Measurements from ENCODE around the gene PRKCE. TPM values are rescaled to one million over a fixed set of nuclear protein-coding genes. Genes with fewer than 3 reads are reported as not detected.

The PRKCE gene
- total RNA-seq, 2 experiments from 2014 or later = 24.9 to 26.2 TPM

DNA sequence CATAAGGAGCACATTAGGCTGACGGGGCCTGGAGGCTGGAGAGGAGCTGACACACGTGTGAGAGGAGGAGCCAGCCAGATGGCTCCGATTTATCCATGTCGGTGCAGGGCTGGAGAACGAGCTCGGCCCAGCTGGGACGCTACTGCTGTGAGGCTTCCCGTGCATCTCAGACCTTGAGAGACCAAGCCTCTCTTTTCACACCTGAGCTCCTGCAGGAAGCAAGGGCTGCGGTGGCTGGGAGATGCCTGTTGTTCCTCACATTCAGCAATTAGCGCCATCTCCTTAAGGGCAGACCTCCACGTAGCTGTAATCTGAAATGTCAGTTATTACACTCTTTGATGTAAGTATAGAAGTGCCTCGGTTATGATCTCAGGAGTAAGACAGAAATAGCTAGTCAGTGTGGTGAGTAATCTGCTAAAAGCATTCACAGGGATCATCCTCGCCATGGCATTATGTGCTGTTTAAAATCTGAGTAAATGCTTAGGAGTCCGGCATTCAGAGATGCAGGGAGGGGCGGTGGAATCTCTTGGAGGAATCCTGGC is 107.9 kb downstream of the PRKCE start:
- ChIA-PET POLR2A (no interaction called here), CTCF (no interaction called here)
- Mint-ChIP-seq H3K9me3 (no peaks in the 10 kb centered on the region), H3K27me3 (no peaks in the 10 kb centered on the region), H3K27ac (no peak overlapping the region), H3K4me1 (ENCODE audit: low read depth) (no peaks in the 10 kb centered on the region), H3K4me3 (no peak overlapping the region), H3K36me3 (ENCODE audit: low read depth) (no peaks in the 10 kb centered on the region)
- TF ChIP-seq, protein P1, sequence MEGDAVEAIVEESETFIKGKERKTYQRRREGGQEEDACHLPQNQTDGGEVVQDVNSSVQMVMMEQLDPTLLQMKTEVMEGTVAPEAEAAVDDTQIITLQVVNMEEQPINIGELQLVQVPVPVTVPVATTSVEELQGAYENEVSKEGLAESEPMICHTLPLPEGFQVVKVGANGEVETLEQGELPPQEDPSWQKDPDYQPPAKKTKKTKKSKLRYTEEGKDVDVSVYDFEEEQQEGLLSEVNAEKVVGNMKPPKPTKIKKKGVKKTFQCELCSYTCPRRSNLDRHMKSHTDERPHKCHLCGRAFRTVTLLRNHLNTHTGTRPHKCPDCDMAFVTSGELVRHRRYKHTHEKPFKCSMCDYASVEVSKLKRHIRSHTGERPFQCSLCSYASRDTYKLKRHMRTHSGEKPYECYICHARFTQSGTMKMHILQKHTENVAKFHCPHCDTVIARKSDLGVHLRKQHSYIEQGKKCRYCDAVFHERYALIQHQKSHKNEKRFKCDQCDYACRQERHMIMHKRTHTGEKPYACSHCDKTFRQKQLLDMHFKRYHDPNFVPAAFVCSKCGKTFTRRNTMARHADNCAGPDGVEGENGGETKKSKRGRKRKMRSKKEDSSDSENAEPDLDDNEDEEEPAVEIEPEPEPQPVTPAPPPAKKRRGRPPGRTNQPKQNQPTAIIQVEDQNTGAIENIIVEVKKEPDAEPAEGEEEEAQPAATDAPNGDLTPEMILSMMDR (IDR thresholded peaks at IDR 0.05) = no peak
- Histone ChIP-seq H3K9me3 (ENCODE audit: control insufficient read depth in 1 of 2, insufficient read depth in 1 of 2, low read length in 2 of 2) (no peaks in the 10 kb centered on the region), H3K27ac (ENCODE audit: low read depth in 1 of 2, low read length in 2 of 2) (no peak overlapping the region), H3K27me3 (ENCODE audit: control insufficient read depth in 1 of 2, insufficient read depth in 2 of 2, low read length in 2 of 2) (no peaks in the 10 kb centered on the region), H3K4me3 (ENCODE audit: low read length) (no peak overlapping the region), H3K36me3 (ENCODE audit: insufficient read depth, low read length) (no peaks in the 10 kb centered on the region), H3K4me1 (ENCODE audit: insufficient read depth, low read length) (no peaks in the 10 kb centered on the region)
- intact Hi-C loops (cut with DNase I, micrococcal nuclease) = no loop called here
- DNase-seq (no peak), ATAC-seq (ENCODE audit: poor library complexity) (no peak)

DNA sequence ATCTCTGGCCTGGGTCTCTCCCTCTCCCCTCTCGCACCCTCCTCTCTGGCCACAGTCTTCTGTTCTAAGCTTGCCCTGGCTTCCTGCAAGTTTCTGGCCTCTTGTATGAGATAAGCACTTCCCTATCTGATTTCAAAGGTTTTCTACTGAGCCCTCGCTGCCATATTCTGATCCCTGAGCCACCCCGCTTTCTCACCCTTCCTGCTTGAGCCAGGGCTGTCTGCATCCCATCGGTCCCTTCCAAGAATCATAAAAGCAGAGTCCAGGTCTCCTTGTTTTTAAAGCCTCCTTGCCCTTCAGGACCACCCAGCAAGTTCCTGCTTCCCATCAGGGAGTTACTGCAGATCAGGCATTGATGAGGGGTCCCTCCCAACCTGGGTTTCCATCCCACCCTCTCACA is 110.2 kb downstream of the PRKCE start:
- H3K36me3 ChIP-seq (ENCODE audit: insufficient read depth, low read length) = no peaks in the 10 kb centered on the region
- no peaks in the 10 kb centered on the region for H3K27me3 ChIP-seq (ENCODE audit: control insufficient read depth in 1 of 2, insufficient read depth in 2 of 2, low read length in 2 of 2)
- Mint-ChIP-seq H3K36me3 (ENCODE audit: low read depth) (no peaks in the 10 kb centered on the region), H3K27ac (no peak overlapping the region), H3K4me1 (ENCODE audit: low read depth) (no peaks in the 10 kb centered on the region), H3K9me3 (no peaks in the 10 kb centered on the region), H3K4me3 (no peak overlapping the region), H3K27me3 (no peaks in the 10 kb centered on the region)
- DNase-seq = no peak
- intact Hi-C loops (cut with DNase I, micrococcal nuclease) = no loop called here
- ChIA-PET POLR2A (no interaction called here), CTCF (interaction anchor here (1.2 kb wide), 1 partner anchor 32 kb away, joined by 3 read pairs; no protein-coding TSS in a partner anchor)
- ATAC-seq (ENCODE audit: poor library complexity) = no peak
- H3K27ac ChIP-seq (ENCODE audit: low read depth in 1 of 2, low read length in 2 of 2) = no peak overlapping the region
- H3K4me3 ChIP-seq (ENCODE audit: low read length) = no peak overlapping the region
- H3K4me1 ChIP-seq (ENCODE audit: insufficient read depth, low read length) = no peaks in the 10 kb centered on the region
- H3K9me3 ChIP-seq (ENCODE audit: control insufficient read depth in 1 of 2, insufficient read depth in 1 of 2, low read length in 2 of 2) = no peaks in the 10 kb centered on the region
- TF ChIP-seq, protein P1 (IDR thresholded peaks at IDR 0.05) = no peak

DNA sequence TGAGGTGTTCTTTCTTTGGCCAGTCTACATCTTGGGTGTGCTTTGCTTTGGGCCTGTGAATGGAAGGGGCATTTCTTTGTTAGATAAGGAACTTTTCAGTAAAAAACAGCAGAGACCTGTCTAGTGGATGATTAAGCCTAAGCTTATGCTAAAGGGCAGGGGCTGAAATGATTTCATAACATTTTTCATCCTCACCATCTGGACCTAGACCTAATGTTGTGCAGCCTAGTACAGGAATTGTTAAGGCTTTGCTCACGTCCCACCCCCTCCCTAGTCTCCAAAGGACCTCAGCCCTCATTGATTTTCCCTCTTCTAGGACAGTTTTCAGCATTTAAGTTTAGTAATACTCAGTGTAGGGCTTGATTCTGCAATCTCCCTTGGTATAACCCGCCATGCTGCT is 111.8 kb downstream of the PRKCE start:
- no peak for DNase-seq
- Histone ChIP-seq H3K4me3 (ENCODE audit: low read length) (no peak overlapping the region), H3K36me3 (ENCODE audit: insufficient read depth, low read length) (no peaks in the 10 kb centered on the region), H3K4me1 (ENCODE audit: insufficient read depth, low read length) (no peaks in the 10 kb centered on the region), H3K27ac (ENCODE audit: low read depth in 1 of 2, low read length in 2 of 2) (no peak overlapping the region), H3K9me3 (ENCODE audit: control insufficient read depth in 1 of 2, insufficient read depth in 1 of 2, low read length in 2 of 2) (no peaks in the 10 kb centered on the region), H3K27me3 (ENCODE audit: control insufficient read depth in 1 of 2, insufficient read depth in 2 of 2, low read length in 2 of 2) (no peaks in the 10 kb centered on the region)
- intact Hi-C loops (cut with DNase I, micrococcal nuclease) = no loop called here
- Mint-ChIP-seq H3K9me3 (no peaks in the 10 kb centered on the region), H3K4me1 (ENCODE audit: low read depth) (no peaks in the 10 kb centered on the region), H3K27me3 (no peaks in the 10 kb centered on the region), H3K4me3 (no peak overlapping the region), H3K36me3 (ENCODE audit: low read depth) (no peaks in the 10 kb centered on the region), H3K27ac (no peak overlapping the region)
- ChIA-PET CTCF (no interaction called here), POLR2A (no interaction called here)
- TF ChIP-seq, protein P1 (IDR thresholded peaks at IDR 0.05) = no peak
- no peak for ATAC-seq (ENCODE audit: poor library complexity)
